IgD-negative memory B cell (primary cell): Measurements from ENCODE around the gene ZNF324B. TPM values are rescaled to one million over a fixed set of nuclear protein-coding genes. Genes with fewer than 3 reads are reported as not detected.
"Not testable (repeated sequence)": the region's sequence is repeated elsewhere in the genome, so short reads cannot be mapped to it uniquely, and the experiment has no call there.

ENCODE experiments used
- H3K27ac Mint-ChIP-seq, 3 donors: one replicate each; pipeline ENCODE4 v1.8.0; 2020 to 2022; ENCODE audit warnings: mild to moderate bottlenecking in 3 of 3, mixed read lengths in 3 of 3, moderate library complexity in 1 of 3
- H3K27me3 Mint-ChIP-seq: one replicate; pipeline ENCODE4 v1.8.0; 2021; ENCODE audit warnings: mixed read lengths
- H3K36me3 Mint-ChIP-seq: one replicate; pipeline ENCODE4 v1.8.0; 2020; ENCODE audit warnings: mild to moderate bottlenecking, mixed read lengths
- H3K4me1 Mint-ChIP-seq, 3 donors: one replicate each; pipeline ENCODE4 v1.8.0; 2020 to 2022; ENCODE audit warnings: mixed read lengths in 3 of 3, mild to moderate bottlenecking in 1 of 3
- H3K4me3 Mint-ChIP-seq, 4 donors: one replicate each; pipeline ENCODE4 v1.8.0; 2020 to 2022; ENCODE audit warnings: mild to moderate bottlenecking in 4 of 4, mixed read lengths in 4 of 4, moderate library complexity in 3 of 4
- H3K9me3 Mint-ChIP-seq, 3 donors: one replicate each; pipeline ENCODE4 v1.8.0; 2020 to 2021; ENCODE audit warnings: mixed read lengths in 3 of 3, mild to moderate bottlenecking in 1 of 3
- polyA plus RNA-seq: library from polyadenylated mRNA; unstranded; fragments of 300-500 nt; fragmentation: Illumina TruSeq; gene quantifications from one replicate; pipeline ENCODE4 v1.2.3, GENCODE V29; 2021

Gene ZNF324B
- polyA plus RNA-seq, 1 donor from 2014 or later: 1.6 TPM

DNA sequence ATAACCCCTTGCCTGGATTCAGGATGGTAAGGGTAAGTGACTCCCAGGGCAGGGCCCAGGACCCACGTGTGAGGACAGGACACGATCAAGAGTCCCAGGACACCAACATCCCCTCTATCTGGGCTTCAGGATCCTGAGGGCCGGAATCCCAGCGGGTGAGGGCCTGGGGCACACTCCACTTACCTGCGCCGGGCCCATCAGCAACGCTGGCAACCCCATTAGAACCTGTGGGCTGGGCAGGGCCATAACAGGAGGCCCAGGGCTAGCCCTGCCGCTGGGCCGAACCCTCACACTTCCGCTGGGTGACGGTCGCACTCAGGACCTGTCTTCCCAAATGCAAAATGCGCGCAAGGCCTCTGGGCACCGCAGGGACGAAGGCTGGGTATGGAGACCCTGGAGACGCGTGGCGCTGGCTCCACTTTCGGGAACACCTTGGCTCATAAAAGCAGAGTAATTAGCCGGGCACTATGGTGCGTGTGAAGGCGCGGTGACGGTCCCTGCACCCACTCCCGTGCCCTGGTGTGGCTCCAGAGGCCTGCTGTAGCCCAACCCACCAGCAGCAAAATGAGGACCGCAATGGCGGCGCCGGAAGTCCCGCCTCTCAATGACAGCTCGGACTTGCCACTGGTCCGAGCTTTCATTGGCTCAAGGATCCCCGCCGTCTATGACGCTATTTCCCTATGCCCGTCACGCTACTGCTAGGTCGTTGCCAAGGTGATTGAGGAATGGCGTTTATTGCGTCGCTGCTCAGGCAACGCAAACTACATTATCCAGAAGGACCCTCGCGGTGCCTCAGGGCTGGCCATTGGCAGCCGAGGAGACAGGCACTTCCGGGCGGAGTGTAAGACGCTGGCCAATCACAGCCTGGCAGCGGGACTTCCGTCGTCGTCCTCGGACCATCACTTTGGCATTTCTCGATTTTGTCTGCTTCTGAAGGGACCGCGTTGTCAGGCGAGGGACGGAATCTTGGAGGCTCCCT lies 11.6 kb upstream of the ZNF324B start, which contains the start of gene ZNF132:
ZNF132 (minus strand) TSS at position 578 of the 979 bp plus-strand sequence; CDS start at position 246, 332 bp downstream.
- peaks cover 5 to 14% (median 13%) of the 10 kb centered on the region in 3 donors for H3K4me1 Mint-ChIP-seq
- H3K36me3 Mint-ChIP-seq: peaks cover 26% of the 10 kb centered on the region
- H3K27ac Mint-ChIP-seq: peak within 1 kb of the TSS; percentile 74 to 96 (median 87)
- H3K27me3 Mint-ChIP-seq: peaks cover 3% of the 10 kb centered on the region
- H3K9me3 Mint-ChIP-seq: peaks cover 11 to 35% (median 19%) of the 10 kb centered on the region in 3 donors
- peak within 1 kb of the TSS; percentile 79 to 99 (median 95) for H3K4me3 Mint-ChIP-seq

DNA sequence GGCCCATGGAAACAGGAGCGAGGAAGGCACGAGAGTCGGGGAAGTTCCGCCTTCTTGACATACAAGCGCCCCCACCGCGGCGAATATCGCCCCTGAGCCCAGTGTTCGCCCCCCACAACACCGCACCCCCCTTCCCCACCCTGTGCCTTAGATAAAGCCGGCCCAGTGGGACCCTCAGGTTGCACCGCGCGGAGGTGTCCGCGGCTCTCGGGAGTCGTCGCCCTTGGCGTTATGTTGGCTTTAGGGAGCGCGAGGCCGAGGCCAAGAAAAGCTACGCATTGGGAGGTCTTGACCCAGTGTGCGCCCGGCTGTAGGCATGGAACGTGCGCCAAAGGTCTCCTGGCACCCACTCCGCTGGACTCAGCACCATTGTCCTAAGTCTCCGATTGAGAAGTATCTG lies 10.9 kb upstream of the ZNF324B start:
- Mint-ChIP-seq H3K4me1 (peaks cover 5 to 14% (median 13%) of the 10 kb centered on the region in 3 donors), H3K4me3 (peak overlapping the region; percentile 79 to 99 (median 95)), H3K27ac (peak overlapping the region; percentile 74 to 96 (median 87)), H3K9me3 (peaks cover 11 to 29% (median 19%) of the 10 kb centered on the region in 3 donors), H3K27me3 (peaks cover 3% of the 10 kb centered on the region), H3K36me3 (peaks cover 21% of the 10 kb centered on the region)

DNA sequence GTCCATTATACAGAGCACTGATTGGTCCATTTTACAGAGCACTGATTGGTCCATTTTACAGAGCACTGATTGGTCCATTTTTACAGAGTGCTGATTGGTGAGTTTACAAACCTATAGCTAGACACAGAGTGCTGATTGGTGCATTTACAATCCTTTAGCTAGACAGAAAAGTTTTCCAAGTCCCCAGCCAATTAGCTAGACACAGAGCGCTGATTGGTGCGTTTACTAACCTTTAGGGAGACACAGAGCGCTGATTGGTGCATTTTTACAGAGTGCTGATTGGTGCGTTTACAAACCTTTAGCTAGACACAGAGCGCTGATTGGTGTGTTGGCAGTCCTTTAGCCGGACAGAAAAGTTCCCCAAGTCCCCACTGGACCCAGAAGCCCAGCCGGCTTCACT lies 8.4 kb upstream of the ZNF324B start:
- H3K9me3 Mint-ChIP-seq: peaks cover 6 to 25% (median 8%) of the 10 kb centered on the region in 3 donors
- not testable (repeated sequence) for H3K27ac Mint-ChIP-seq
- peaks cover 5 to 14% (median 12%) of the 10 kb centered on the region in 3 donors for H3K4me1 Mint-ChIP-seq
- peak overlapping the region in 2 of 4 donors; percentile 8 to 25 for H3K4me3 Mint-ChIP-seq
- peaks cover 14% of the 10 kb centered on the region for H3K27me3 Mint-ChIP-seq
- peaks cover 10% of the 10 kb centered on the region for H3K36me3 Mint-ChIP-seq

DNA sequence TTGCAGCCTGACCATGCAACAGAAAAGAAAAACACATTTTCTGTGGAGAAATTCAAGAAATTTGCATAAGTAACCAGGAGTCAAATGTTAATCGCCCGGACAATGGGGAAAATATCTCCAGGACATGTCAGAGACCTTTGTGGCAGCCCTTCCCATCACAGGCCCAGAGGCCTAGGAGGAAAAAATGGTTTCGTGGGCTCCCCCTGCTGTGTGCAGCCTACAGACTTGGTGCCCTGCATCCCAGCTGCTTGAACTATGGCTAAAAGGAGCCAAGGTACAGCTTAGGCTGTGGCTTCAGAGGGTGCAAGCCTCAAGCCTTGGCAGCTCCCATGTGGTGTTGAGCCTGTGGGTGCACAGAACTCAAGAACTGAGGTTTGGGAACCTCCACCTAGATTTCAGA lies 2.6 kb upstream of the ZNF324B start:
- H3K36me3 Mint-ChIP-seq, H3K9me3 Mint-ChIP-seq, H3K27ac Mint-ChIP-seq: not testable (repeated sequence)
- Mint-ChIP-seq H3K4me1 (peaks cover 10 to 15% (median 11%) of the 10 kb centered on the region in 3 donors), H3K4me3 (peak overlapping the region in 1 of 4 donors; percentile 4), H3K27me3 (peaks cover 18% of the 10 kb centered on the region)

DNA sequence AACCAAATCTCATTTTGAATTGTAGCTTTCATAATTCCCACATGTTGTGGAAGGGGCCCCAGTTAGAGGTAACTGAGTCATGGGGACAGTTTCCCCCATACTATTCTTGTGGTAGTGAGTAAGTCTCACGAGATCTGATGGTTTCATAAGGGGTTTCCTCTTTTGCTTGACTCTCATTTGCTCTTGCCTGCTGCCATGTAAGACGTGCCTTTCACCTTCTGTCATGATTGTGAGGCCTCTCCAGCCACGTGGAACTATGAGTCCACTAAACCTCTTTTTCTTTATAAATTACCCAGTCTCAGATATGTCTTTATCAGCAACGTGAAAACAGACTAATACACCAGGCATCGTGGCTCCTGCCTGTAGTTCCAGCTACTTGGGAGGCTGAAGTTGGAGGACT lies 1.4 kb upstream of the ZNF324B start:
- H3K27me3 Mint-ChIP-seq: peaks cover 14% of the 10 kb centered on the region
- H3K4me1 Mint-ChIP-seq: peaks cover 10 to 15% (median 11%) of the 10 kb centered on the region in 3 donors
- peak overlapping the region in 1 of 4 donors; percentile 95 for H3K4me3 Mint-ChIP-seq
- peak overlapping the region in 1 of 3 donors; percentile 87 for H3K27ac Mint-ChIP-seq
- H3K36me3 Mint-ChIP-seq, H3K9me3 Mint-ChIP-seq: not testable (repeated sequence)

DNA sequence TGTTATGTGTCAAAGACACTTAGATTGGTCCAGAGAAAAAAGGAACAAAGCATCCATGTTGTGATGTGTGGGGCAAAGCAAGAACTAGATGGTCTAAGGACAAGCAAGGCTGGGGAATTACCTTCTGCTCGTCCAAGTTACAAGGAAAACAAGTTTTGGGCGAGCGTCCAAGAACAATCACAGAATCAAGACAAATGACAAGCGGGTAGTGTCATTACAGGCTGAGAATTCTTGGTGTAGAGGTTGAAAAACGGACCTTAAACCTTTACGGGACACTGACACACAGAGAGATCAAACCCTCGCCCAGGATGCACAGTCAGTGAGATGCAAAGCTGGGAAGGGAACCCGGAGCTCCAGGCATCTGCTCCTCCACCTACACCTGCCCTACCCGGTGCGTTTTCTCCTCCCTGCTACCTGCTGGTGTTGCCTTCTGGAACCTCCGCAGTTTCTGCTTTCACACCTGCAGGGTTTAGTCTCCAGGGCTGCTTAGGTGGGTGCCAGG lies 515 bp upstream of the ZNF324B start:
- Mint-ChIP-seq H3K4me1 (peaks cover 10 to 15% (median 11%) of the 10 kb centered on the region in 3 donors), H3K9me3 (peaks cover 3 to 6% (median 6%) of the 10 kb centered on the region in 3 donors), H3K27me3 (peaks cover 14% of the 10 kb centered on the region), H3K4me3 (peak overlapping the region; percentile 82 to 95 (median 92)), H3K27ac (peak overlapping the region in 2 of 3 donors; percentile 80 to 87), H3K36me3 (peaks cover 3% of the 10 kb centered on the region)

DNA sequence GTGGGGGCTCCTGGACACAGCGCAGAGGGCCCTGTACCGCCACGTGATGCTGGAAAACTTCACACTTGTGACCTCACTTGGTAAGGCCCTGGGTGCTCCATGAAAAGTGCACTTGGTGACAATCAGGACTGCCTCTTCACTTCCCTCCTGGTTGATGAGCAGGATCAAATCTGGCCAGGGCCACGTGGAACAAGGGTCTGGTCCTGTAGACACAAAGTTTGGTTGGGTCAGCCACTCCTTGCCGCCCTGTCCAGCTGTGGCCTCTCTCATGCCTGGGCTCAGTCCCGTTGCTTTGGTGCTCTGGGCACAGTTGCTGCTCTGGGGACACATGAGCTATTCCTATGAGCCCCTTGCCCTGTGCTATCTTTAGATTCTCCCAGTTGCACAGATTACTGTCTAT lies 2.3 kb downstream of the ZNF324B start:
- Mint-ChIP-seq H3K9me3 (peaks cover 0 to 1% (median 0%) of the 10 kb centered on the region in 3 donors), H3K36me3 (peaks cover 12% of the 10 kb centered on the region), H3K4me1 (peaks cover 10 to 18% (median 14%) of the 10 kb centered on the region in 3 donors), H3K27ac (peak overlapping the region in 1 of 3 donors; percentile 37), H3K27me3 (peaks cover 2% of the 10 kb centered on the region), H3K4me3 (peak overlapping the region in 3 of 4 donors; percentile 69 to 95 (median 78))

DNA sequence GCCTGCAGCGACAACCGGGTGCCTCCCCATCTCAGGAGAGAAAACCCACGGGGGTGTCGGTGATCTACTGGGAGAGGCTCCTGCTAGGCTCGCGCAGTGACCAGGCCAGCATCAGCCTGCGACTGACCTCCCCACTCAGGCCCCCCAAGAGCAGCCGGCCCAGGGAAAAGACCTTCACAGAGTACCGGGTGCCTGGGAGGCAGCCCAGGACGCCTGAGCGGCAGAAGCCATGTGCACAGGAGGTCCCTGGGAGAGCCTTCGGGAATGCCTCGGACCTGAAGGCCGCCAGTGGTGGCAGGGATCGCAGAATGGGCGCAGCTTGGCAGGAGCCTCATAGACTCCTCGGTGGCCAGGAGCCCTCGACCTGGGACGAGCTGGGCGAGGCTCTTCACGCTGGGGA lies 3.9 kb downstream of the ZNF324B start:
- H3K27me3 Mint-ChIP-seq: peaks cover 2% of the 10 kb centered on the region
- H3K27ac Mint-ChIP-seq: no peak overlapping the region

DNA sequence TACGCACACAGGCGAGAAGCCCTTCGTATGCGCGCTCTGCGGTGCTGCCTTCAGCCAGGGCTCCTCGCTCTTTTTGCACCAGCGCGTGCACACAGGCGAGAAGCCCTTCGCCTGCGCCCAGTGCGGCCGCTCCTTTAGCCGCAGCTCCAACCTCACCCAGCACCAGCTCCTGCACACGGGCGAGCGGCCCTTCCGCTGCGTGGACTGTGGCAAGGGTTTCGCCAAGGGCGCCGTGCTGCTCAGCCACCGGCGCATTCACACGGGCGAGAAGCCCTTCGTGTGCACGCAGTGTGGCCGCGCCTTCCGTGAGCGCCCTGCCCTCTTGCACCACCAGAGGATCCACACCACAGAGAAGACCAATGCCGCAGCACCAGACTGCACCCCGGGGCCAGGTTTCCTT lies 4.7 kb downstream of the ZNF324B start:
- Mint-ChIP-seq H3K4me1 (peaks cover 3 to 12% (median 10%) of the 10 kb centered on the region in 3 donors), H3K36me3 (peaks cover 14% of the 10 kb centered on the region), H3K27me3 (peaks cover 1% of the 10 kb centered on the region), H3K9me3 (peaks cover 0 to 1% (median 0%) of the 10 kb centered on the region in 3 donors), H3K4me3 (no peak overlapping the region), H3K27ac (no peak overlapping the region)

More for the DNA sequence above, 3.9 kb downstream of the ZNF324B start:
- H3K4me3 Mint-ChIP-seq: peak overlapping the region in 1 of 4 donors; percentile 26
- H3K36me3 Mint-ChIP-seq: peaks cover 14% of the 10 kb centered on the region
- peaks cover 0 to 1% (median 0%) of the 10 kb centered on the region in 3 donors for H3K9me3 Mint-ChIP-seq
- peaks cover 10 to 18% (median 14%) of the 10 kb centered on the region in 3 donors for H3K4me1 Mint-ChIP-seq

DNA sequence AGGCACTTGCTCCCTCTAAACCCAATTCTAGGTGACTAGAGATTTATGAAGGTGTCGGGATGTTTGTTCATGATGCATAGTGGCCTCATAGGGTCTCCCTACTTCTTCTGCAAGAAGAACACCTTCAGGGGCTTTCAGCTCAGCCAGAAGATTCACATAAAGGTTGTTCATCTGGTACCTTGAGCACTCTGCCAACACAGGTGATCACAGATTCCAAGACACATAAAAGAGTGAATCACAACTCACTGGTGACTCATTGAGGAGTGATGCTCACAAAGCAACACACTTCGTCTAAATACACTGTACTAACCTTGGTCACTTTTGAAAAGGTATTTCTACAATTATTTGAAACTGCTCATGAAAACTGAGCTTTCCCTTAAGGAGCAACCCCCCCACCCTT lies 8.6 kb downstream of the ZNF324B start:
- H3K9me3 Mint-ChIP-seq: no peaks in the 10 kb centered on the region
- peaks cover 0 to 3% (median 2%) of the 10 kb centered on the region in 3 donors for H3K4me1 Mint-ChIP-seq
- no peak overlapping the region for H3K27ac Mint-ChIP-seq
- peaks cover 11% of the 10 kb centered on the region for H3K36me3 Mint-ChIP-seq
- no peak overlapping the region for H3K4me3 Mint-ChIP-seq
- H3K27me3 Mint-ChIP-seq: no peaks in the 10 kb centered on the region

DNA sequence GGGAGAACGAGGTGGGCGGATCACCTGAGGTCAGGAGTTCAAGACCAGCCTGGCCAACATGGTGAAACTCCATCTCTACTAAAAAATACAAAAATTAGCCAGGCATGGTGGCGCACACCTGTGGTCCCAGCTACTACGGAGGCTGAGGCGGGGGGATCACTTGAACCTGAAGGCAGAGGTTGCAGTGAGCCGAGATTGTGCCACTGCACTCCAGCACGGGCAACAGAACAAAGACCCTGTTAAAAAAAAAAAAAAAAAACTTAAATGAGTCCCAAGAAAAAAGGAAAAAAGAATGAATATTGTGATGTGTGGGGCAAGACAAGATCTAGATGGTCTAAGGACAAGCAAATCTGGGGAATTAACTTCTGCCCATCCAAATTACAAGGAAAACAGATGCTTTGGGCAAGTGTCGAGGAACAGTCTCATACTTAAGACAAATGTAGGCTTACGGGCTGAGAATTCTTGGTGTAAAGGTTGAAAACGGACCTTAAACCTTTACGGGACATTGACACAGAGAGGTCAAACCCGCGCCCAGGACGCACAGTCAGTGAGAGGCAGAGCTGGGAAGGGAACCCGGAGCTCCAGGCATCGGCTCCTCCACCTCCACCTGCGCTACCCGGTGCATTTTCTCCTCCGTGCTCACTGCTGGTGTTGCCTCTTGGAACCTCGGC lies 14.8 kb downstream of the ZNF324B start:
- H3K4me3 Mint-ChIP-seq: peak overlapping the region; percentile 84 to 95 (median 94)
- H3K27me3 Mint-ChIP-seq: no peaks in the 10 kb centered on the region
- no peaks in the 10 kb centered on the region for H3K36me3 Mint-ChIP-seq
- H3K4me1 Mint-ChIP-seq: peaks cover 7 to 17% (median 17%) of the 10 kb centered on the region in 3 donors
- H3K27ac Mint-ChIP-seq: peak overlapping the region; percentile 67 to 94 (median 89)
- peaks cover 0 to 2% (median 0%) of the 10 kb centered on the region in 3 donors for H3K9me3 Mint-ChIP-seq

DNA sequence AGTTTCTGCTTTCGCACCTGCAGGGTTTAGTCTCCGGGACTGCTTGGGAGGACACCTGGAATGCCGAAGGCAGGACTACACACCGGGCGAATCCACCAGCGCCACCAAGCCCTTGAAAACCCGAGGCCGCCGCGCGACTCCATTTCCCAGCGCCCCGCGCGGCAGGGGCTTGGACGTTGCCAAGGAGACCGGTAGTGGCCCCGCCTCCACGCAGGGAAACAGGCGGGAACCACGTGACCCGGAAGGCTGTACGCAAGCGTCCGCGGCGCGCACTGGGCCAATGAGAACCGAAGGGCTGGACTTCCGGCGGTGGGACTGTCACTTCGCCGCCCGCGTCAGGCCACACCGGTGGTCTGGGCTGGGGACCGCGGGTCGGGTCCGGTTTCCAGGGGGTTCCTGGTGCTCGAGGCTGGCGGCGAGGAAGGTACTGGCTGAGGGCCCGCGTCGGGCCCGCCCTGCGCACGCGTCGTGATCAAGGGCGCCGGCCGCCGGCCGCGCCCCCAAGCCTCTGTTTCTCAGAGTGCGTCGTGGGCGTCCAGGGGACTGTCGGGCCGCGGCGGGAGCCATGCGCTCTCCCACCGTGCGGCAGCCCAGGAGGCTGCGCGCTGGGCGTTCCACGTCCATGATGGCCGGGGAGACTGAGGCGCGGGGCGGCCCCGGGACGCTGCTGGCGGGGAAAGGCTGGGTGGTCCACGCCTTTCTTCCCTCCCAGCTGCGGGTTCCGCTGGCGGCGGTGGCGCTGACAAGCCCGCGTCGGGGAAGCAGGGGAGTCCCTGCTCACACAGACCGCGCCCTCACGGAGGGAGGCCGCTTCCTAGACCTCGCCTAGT lies 15.6 kb downstream of the ZNF324B start, which contains the start of gene ZNF324:
ZNF324 (plus strand) TSS at position 321 of the 830 bp plus-strand sequence. CDS start 2,106 bp downstream, outside the sequence.
- no peaks in the 10 kb centered on the region for H3K36me3 Mint-ChIP-seq
- peak within 1 kb of the TSS; percentile 67 to 94 (median 89) for H3K27ac Mint-ChIP-seq
- H3K27me3 Mint-ChIP-seq: no peaks in the 10 kb centered on the region
- peaks cover 7 to 17% (median 17%) of the 10 kb centered on the region in 3 donors for H3K4me1 Mint-ChIP-seq
- peaks cover 0 to 2% (median 0%) of the 10 kb centered on the region in 3 donors for H3K9me3 Mint-ChIP-seq
- H3K4me3 Mint-ChIP-seq: peak within 1 kb of the TSS; percentile 84 to 95 (median 94)

DNA sequence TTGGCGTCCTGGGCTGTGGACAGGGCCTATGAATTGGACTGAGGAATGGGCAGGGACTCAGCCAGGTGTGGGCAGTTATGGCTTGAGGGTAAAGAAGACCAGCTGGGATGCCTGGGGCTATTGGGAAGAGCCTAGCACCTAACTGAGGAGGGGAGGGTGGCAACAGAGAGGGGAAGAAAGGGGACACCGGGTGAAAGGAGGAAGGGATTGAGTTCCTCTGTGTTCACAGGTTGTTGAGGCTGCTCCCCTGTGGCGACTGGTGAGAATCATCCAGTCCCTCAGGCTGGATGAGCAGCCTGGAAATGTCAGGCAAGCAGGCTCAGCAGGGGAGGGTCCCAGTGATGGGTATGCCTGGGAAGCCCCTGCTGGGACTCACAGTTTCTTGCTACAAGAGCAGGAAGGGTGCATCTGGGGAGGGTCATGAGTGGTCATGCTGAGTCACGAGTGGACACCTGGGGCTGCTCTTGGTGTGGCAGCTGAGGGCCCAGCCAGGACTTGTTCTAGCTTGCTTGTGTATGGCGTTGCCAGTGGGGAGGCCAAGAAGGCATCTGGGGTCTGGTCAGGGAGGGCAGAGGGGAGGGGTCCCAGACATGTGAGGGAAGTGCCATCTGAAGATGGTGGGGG lies 16.9 kb downstream of the ZNF324B start:
- Mint-ChIP-seq H3K9me3 (peaks cover 0 to 2% (median 0%) of the 10 kb centered on the region in 3 donors), H3K27me3 (no peaks in the 10 kb centered on the region), H3K36me3 (no peaks in the 10 kb centered on the region), H3K4me1 (peaks cover 7 to 17% (median 17%) of the 10 kb centered on the region in 3 donors), H3K4me3 (peak overlapping the region; percentile 77 to 88 (median 82)), H3K27ac (peak overlapping the region in 1 of 3 donors; percentile 80)
